GM19438 (cell line): ENCODE results near the gene ITSN1.
"Not testable (repeated sequence)": the region's sequence is repeated elsewhere in the genome, so short reads cannot be mapped to it uniquely, and the experiment has no call there.

Source experiments
- ATAC-seq: cut with Tn5 transposase; IDR thresholded peaks from one replicate; pipeline ENCODE4 v1.9.1; 2021; ENCODE audit warnings: low read depth; ENCODE audit not compliant: unreplicated experiment

ITSN1 gene

GRCh38 chr21:33650929-33651509 lies 8.7 kb downstream of the ITSN1 start:
- ATAC-seq, result no peak

- ATAC-seq, result no peak
These were observed 9.8 kb downstream of the ITSN1 start for GRCh38 chr21:33651965-33652680.

GRCh38 chr21:33654412-33654811 lies 12.1 kb downstream of the ITSN1 start:
- no peak for ATAC-seq

- no peak for ATAC-seq
These were observed 13.4 kb downstream of the ITSN1 start for GRCh38 chr21:33655588-33656221.

- ATAC-seq, result no peak
These were observed 15.0 kb downstream of the ITSN1 start for GRCh38 chr21:33657124-33657820.

- no peak for ATAC-seq
These were observed 16.7 kb downstream of the ITSN1 start for GRCh38 chr21:33658919-33659567.

- ATAC-seq, result no peak
These were observed 17.3 kb downstream of the ITSN1 start for GRCh38 chr21:33659568-33659949.

- ATAC-seq, result no peak
These were observed 18.1 kb downstream of the ITSN1 start for GRCh38 chr21:33660406-33660805.

- no peak for ATAC-seq
These were observed 18.8 kb downstream of the ITSN1 start for GRCh38 chr21:33661146-33661545.

GRCh38 chr21:33662046-33662445 lies 19.7 kb downstream of the ITSN1 start:
- no peak for ATAC-seq

GRCh38 chr21:33663241-33663640 lies 20.9 kb downstream of the ITSN1 start:
- no peak for ATAC-seq

GRCh38 chr21:33664135-33664534 lies 21.8 kb downstream of the ITSN1 start:
- ATAC-seq, result no peak

GRCh38 chr21:33666153-33666552 lies 23.9 kb downstream of the ITSN1 start:
- ATAC-seq, result no peak

GRCh38 chr21:33667636-33668035 lies 25.3 kb downstream of the ITSN1 start:
- no peak for ATAC-seq

- no peak for ATAC-seq
These were observed 25.9 kb downstream of the ITSN1 start for GRCh38 chr21:33668180-33668579.

GRCh38 chr21:33668620-33669019 lies 26.3 kb downstream of the ITSN1 start:
- no peak for ATAC-seq

- ATAC-seq, result no peak
These were observed 28.0 kb downstream of the ITSN1 start for GRCh38 chr21:33670076-33670978.

GRCh38 chr21:33673473-33673872 lies 31.2 kb downstream of the ITSN1 start:
- no peak for ATAC-seq

GRCh38 chr21:33674226-33674625 lies 31.9 kb downstream of the ITSN1 start:
- no peak for ATAC-seq

- ATAC-seq, result not testable (repeated sequence)
These were observed 34.4 kb downstream of the ITSN1 start for GRCh38 chr21:33676666-33677065.
